NCI-H2107 (cell line): ENCODE data around the gene PLCB4.

ENCODE experiments used
- DNase-seq: peaks from one replicate; lab custom pipeline; 2025; lab: John Stamatoyannopoulos, UW

The PLCB4 gene

DNA sequence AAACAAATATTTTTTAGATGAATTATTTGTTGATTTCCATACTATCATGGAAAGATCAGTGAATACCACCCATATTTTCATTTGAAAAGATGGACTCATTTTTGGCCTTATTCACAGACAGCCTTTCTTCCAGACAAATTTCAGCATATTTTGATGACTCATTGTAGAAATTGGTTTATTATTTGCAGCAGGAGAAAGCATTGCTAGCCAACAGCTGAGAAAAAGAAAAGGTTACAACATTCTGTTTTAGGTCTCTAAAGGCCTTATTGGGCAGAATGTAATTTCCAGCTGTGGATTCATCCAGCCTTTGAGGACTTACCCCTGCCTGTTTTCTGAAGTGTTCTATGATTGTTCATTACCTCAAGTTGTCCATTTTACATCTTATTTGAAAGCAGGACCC is 201.9 kb downstream of the PLCB4 start:
- DNase-seq = no peak

- DNase-seq = no peak
Measured at GRCh38 chr20:9276966-9277468, 208.1 kb downstream of the PLCB4 start.

- DNase-seq = no peak
Measured at GRCh38 chr20:9279918-9280401, 211.1 kb downstream of the PLCB4 start.

DNA sequence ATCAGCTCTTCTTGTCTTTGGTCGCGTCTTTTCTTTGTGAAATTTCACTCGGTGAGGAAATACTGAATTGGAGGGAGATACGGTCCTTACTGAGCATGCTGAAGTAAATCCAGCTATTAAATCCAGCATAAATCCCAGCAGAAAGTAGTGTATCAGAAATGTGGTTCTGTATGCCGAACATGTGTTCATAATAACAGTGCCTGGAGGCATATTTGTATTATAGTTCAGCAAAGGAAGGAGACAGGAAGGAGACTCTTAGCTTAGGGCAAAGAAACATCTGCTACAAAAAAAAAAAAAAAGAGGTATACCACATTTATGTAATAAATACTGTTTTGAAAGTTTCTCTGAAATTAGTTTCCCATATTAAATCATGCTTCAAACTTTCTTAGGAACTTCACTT is 211.8 kb downstream of the PLCB4 start:
- no peak for DNase-seq

DNA sequence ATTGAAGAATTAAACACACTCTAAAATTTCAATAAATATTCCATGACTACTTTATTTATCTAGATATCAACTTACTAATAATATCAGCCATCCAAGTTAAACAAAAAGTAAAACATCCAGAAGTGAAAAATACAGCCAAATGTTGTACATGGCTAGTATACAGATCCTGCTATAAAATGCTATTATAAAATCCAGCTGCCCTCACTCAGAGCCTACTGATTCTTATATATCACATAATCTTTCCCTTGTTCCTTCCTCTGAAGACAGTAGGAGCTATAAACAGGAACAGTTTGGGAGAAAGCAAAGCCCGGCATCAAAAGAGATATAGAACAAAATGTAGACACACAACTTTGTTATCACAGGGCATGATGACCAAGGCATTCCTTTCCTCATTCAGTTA is 212.9 kb downstream of the PLCB4 start:
- DNase-seq = no peak

DNA sequence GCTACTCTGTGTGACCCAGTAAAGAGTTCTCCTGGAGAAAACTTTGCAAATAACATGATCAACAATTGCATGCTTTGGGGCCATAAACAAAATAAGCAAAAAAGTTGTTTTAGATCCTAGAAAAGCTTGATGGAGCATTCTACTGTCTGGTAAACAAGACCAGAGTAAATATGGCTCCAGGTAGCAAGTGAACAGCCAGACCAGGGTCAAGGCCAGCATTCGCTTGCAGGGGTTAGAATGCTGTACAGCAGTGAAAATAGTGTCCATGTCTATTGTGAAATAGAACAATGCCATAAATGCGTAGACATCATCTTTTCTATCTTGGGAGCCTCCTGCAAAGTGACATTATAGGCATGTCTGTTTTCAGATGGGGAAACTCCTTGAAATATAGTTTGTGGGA is 216.7 kb downstream of the PLCB4 start:
- no peak for DNase-seq

- DNase-seq = no peak
Measured at GRCh38 chr20:9286501-9287461, 217.9 kb downstream of the PLCB4 start.

GRCh38 chr20:9287826-9288225 is 218.9 kb downstream of the PLCB4 start:
- DNase-seq = no peak

GRCh38 chr20:9290331-9290730 is 221.4 kb downstream of the PLCB4 start:
- DNase-seq = no peak

DNA sequence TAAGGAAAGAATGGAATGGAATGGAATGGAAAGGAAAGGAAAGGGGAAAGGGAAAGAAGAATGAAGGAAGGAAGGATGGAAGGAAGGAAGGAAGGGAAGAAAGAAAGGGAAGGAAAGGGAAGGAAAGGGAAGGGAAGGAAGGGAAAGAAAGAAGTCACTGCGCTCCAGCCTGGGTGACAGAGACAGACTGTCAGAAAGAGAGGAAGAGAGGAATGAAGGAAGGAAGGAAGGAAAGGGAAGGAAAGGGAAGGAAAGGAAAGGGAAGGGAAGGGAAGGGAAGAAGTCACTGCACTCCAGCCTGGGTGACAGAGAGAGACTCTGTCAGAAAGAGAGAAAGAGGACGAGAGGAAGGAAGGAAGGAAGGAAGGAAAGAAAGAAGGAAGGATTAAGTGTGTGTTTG is 224.3 kb downstream of the PLCB4 start:
- DNase-seq = no peak

- DNase-seq = no peak
Measured at GRCh38 chr20:9294041-9294440, 225.2 kb downstream of the PLCB4 start.

DNA sequence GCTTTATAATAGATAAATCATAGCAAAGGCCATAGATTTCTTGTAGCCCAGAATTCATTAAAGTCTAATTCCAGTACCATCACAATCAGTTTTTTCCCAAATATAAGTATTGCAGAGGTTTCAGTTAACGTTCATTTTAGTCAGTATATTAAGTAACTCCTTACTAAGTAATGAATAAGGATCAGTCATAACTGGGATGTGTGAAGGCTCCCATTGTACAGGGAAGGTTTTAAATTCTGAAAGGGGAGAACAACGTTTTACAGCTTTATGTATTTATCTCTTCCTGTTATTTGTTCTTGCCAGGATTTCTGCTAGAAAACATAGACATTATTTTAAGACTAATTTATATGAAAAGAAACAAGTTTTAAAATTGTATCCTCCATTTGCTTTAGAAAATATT is 230.0 kb downstream of the PLCB4 start:
- DNase-seq = no peak

DNA sequence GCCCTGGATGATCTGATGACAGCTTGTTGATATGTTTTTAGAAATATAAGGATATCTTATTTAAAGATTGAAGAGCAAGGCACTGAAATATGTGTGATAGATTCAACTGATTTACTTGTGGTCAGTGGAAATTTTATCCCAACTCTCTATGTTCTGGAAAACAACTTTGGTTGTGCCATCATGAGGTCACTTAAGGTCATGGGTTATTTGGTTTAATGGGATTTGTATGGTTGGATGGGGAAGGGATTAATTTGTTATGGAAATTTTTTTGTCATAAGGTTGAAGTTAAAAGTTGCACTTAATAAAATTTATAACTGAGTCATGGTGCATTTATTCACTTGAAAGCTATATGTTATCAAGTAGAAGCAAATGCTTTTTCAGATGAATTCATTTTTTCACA is 231.2 kb downstream of the PLCB4 start:
- DNase-seq = no peak

DNA sequence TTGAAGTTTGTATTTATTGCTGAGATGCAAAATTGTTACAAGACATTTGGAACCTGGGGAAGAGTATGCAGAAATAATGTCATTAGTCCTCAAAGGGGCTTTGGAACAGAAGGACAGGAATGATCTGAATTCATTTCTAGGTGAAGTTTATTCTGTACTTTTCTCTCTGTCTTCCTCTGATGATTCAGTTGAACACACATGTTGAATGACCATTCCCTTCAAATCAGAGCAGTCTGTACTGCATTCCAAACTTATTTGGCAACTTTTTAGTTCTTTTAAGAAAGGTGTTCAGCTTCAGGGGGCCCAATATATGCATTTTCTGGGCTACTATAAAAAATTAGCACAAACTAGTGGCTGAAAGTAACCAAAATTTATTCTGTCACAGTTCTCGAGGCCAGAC is 231.6 kb downstream of the PLCB4 start:
- DNase-seq = no peak

GRCh38 chr20:9301129-9302090 is 232.5 kb downstream of the PLCB4 start:
- no peak for DNase-seq

- DNase-seq = no peak
Measured at GRCh38 chr20:9302091-9302462, 233.2 kb downstream of the PLCB4 start.

- no peak for DNase-seq
Measured at GRCh38 chr20:9306521-9306920, 237.6 kb downstream of the PLCB4 start.

GRCh38 chr20:9308056-9308455 is 239.2 kb downstream of the PLCB4 start:
- DNase-seq = no peak

DNA sequence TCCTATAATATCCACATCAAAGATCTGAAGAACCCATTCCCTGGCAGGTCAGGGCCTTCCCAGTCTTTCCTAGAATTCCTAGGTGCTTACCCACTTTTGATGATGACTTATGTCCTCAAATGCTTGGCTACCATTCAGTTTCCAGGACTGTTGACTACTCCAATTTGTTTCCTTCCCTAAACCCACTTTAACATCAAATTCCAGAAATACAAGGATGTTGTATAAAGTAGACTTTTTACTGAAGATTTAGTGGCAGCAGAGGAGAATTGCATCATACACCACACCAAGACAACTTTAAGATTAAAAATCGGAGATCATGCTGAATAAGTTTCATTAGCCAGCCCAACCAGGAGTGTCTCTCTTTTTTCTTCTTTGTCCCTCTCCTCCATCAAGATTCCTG is 242.2 kb downstream of the PLCB4 start:
- no peak for DNase-seq

DNA sequence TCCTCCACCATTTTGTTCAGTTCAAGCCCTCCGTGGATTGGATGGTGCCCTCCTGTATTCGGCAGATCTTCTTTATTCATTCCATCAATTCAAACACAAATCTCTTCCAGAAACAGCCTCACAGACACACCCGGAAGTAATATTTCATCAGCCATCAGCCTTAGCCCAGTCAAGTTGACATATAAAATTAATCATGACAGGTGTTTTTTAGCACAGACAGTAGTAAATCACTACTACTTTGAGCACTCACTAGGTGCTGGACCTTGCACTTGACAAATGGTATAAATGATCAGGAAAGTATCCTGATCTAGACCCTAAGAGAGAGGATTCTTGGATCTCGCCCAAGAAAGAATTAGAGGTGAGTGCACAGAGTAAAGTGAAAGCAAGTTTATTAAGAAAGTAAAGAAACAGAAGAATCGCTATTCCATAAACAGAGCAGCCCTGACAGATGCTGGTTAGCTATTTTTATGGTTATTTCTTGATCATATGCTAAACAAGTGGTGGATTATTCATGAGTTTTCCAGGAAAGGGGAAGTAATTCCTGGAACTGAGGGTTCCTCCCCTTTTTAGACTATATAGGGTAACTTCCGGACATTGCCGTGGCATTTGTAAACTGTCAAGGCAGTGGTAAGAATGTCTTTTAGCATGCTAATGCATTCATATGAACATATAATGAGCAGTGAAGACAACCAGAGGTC is 250.9 kb downstream of the PLCB4 start:
- DNase-seq = no peak

GRCh38 chr20:9321007-9321406 is 252.1 kb downstream of the PLCB4 start:
- DNase-seq = no peak

DNA sequence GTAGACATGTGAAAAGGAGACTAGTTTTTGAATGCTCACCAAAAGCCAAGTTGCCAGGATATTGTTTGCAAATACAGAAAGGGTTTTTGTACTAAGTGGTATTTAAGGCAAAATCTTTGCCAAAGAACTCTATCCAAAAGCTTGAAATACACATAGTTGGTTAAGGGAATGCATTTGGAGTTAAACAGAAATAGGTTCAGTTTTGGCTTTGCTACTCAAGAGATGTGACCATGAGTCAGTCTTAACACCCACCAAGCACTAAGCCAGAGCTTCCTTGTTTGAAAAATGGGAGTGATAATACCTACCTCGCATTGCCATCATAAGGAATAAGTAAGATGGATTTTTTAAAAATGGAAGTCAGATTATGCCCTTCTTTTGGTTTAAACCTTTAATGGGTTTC is 253.8 kb downstream of the PLCB4 start:
- no peak for DNase-seq
